HL-60 (cell line): ENCODE results near the gene FOXJ3.

Source experiments
- DNase-seq, 2 experiments: peaks; one replicate each; pipeline ENCODE4 v3.0.0-alpha.2; 2010 to 2020; ENCODE audit warnings: low read depth in 1 of 2, low spot score in 1 of 2
- H3K27ac ChIP-seq: fragments of 250-450 bp; sonication (Bioruptor Pico); replicated peaks from 2 replicates; pipeline ENCODE4 v1.5.1; 2020; ENCODE audit warnings: mild to moderate bottlenecking, moderate library complexity
- H3K27me3 ChIP-seq: fragments of 250-450 bp; sonication (Bioruptor Pico); 2 replicates; pipeline ENCODE4 v1.5.1; 2021; ENCODE audit warnings: mild to moderate bottlenecking, moderate library complexity; ENCODE audit not compliant: insufficient read depth, poor library complexity, severe bottlenecking
- H3K4me3 ChIP-seq: replicated peaks from 2 replicates; pipeline ENCODE4 v1.5.1; 2011; ENCODE audit warnings: mild to moderate bottlenecking, control low read depth, low read length; ENCODE audit not compliant: insufficient read depth
- GABPA ChIP-seq: IDR thresholded peaks from 2 replicates; pipeline ENCODE4 v1.6.1; 2012; ENCODE audit warnings: low read depth
- POLR2AphosphoS5 ChIP-seq: IDR thresholded peaks from 2 replicates; pipeline ENCODE4 v1.6.1; 2012; ENCODE audit warnings: low read depth
- SPI1 ChIP-seq: IDR thresholded peaks from 2 replicates; pipeline ENCODE4 v1.6.1; 2012; ENCODE audit warnings: low read depth, mild to moderate bottlenecking, borderline replicate concordance
- TF ChIP-seq, protein P1 (sequence below): IDR thresholded peaks from one replicate; pipeline ENCODE4 v1.5.1; 2011; ENCODE audit warnings: low read length, control low read depth, inconsistent platforms; ENCODE audit not compliant: insufficient read depth
- TF ChIP-seq, protein P2 (sequence below): IDR thresholded peaks from 2 replicates; pipeline ENCODE4 v1.6.1; 2012; ENCODE audit warnings: low read depth; ENCODE audit not compliant: insufficient replicate concordance

FOXJ3 gene

DNA sequence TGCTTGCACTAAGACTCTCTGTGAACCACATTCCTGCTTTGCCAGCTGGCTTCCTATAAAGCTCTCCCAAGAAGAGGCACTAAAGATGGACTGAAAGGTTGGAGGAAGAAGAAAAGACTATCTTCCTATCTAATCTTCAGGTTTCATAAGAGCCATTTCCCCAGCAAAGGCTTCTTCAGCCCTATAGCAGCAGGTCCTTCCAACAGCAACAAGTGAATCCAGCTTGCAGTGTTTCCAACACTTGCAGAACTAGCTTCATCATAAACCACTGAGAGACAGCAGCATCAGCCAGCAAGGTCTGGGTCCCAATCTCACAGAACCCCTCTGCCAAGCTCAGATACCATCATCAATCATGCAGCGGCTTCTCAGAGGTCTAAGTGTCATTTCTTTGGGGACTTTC lies 28.1 kb downstream of the FOXJ3 start:
- no peak for DNase-seq
- Histone ChIP-seq H3K4me3 (no peak overlapping the region), H3K27ac (no peak overlapping the region), H3K27me3 (no peaks in the 10 kb centered on the region)
- TF ChIP-seq GABPA: no peak
- TF ChIP-seq, protein P1, sequence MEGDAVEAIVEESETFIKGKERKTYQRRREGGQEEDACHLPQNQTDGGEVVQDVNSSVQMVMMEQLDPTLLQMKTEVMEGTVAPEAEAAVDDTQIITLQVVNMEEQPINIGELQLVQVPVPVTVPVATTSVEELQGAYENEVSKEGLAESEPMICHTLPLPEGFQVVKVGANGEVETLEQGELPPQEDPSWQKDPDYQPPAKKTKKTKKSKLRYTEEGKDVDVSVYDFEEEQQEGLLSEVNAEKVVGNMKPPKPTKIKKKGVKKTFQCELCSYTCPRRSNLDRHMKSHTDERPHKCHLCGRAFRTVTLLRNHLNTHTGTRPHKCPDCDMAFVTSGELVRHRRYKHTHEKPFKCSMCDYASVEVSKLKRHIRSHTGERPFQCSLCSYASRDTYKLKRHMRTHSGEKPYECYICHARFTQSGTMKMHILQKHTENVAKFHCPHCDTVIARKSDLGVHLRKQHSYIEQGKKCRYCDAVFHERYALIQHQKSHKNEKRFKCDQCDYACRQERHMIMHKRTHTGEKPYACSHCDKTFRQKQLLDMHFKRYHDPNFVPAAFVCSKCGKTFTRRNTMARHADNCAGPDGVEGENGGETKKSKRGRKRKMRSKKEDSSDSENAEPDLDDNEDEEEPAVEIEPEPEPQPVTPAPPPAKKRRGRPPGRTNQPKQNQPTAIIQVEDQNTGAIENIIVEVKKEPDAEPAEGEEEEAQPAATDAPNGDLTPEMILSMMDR: no peak
- TF ChIP-seq POLR2AphosphoS5: no peak
- TF ChIP-seq SPI1: no peak
- TF ChIP-seq, protein P2, sequence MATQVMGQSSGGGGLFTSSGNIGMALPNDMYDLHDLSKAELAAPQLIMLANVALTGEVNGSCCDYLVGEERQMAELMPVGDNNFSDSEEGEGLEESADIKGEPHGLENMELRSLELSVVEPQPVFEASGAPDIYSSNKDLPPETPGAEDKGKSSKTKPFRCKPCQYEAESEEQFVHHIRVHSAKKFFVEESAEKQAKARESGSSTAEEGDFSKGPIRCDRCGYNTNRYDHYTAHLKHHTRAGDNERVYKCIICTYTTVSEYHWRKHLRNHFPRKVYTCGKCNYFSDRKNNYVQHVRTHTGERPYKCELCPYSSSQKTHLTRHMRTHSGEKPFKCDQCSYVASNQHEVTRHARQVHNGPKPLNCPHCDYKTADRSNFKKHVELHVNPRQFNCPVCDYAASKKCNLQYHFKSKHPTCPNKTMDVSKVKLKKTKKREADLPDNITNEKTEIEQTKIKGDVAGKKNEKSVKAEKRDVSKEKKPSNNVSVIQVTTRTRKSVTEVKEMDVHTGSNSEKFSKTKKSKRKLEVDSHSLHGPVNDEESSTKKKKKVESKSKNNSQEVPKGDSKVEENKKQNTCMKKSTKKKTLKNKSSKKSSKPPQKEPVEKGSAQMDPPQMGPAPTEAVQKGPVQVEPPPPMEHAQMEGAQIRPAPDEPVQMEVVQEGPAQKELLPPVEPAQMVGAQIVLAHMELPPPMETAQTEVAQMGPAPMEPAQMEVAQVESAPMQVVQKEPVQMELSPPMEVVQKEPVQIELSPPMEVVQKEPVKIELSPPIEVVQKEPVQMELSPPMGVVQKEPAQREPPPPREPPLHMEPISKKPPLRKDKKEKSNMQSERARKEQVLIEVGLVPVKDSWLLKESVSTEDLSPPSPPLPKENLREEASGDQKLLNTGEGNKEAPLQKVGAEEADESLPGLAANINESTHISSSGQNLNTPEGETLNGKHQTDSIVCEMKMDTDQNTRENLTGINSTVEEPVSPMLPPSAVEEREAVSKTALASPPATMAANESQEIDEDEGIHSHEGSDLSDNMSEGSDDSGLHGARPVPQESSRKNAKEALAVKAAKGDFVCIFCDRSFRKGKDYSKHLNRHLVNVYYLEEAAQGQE: no peak

DNA sequence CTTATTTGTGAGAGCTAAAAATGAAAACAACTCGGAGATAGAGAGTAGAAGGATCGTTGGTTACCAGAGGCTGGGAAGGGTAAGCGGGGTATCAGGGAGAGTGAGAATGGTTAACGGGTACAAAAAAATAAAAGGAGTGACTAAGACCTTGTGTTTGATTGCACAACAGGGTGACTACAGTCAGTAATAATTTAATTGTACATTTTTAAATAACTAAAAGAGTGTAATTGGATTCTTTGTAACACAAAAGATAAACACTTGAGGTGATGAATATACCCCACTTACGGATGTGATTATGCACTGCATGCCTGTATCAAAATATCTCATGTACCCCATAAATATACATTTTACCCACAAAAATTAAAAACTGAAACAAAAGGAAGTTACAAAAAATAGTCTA lies 29.4 kb downstream of the FOXJ3 start:
- no peak for DNase-seq
- H3K27me3 ChIP-seq: no peaks in the 10 kb centered on the region
- no peak overlapping the region for H3K4me3 ChIP-seq
- TF ChIP-seq SPI1: no peak
- TF ChIP-seq GABPA: no peak
- TF ChIP-seq, protein P2: no peak
- TF ChIP-seq, protein P1: no peak
- no peak for TF ChIP-seq POLR2AphosphoS5
- H3K27ac ChIP-seq: no peak overlapping the region

DNA sequence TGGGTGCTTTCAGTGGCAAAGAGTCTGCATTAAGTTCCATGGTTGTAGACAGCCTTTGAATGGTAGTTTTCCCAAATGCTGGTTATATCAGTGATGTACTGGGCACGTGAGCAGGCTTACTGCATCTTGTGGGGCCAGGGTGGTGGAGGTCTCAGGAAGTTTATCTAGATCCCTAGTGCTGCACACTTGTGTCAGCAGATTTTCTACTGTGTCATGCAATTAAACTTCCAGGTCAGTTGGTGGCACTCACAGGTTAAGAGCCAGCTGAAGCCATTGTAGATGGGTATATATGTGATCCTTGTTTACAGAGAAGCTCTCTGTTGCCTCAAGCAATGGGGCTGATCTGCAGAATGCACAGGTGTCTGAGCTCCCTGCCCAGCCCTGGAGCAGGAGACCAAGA lies 33.0 kb downstream of the FOXJ3 start:
- no peaks in the 10 kb centered on the region for H3K27me3 ChIP-seq
- no peak overlapping the region for H3K27ac ChIP-seq
- no peak for DNase-seq
- TF ChIP-seq SPI1: no peak
- TF ChIP-seq, protein P1: no peak
- no peak for TF ChIP-seq GABPA
- TF ChIP-seq, protein P2: no peak
- no peak for TF ChIP-seq POLR2AphosphoS5
- no peak overlapping the region for H3K4me3 ChIP-seq
